Erythroblast (primary cell): ENCODE results near the gene PLEKHA5.

ENCODE experiments used
- GATA1 ChIP-seq: IDR thresholded peaks from 2 replicates; pipeline ENCODE4 v1.6.1; 2011; ENCODE audit warnings: low read depth, mild to moderate bottlenecking, control low read depth, low read length, moderate library complexity
- POLR2A ChIP-seq: IDR thresholded peaks from 2 replicates; pipeline ENCODE4 v1.6.1; 2011; ENCODE audit warnings: mild to moderate bottlenecking, low read length

DNA sequence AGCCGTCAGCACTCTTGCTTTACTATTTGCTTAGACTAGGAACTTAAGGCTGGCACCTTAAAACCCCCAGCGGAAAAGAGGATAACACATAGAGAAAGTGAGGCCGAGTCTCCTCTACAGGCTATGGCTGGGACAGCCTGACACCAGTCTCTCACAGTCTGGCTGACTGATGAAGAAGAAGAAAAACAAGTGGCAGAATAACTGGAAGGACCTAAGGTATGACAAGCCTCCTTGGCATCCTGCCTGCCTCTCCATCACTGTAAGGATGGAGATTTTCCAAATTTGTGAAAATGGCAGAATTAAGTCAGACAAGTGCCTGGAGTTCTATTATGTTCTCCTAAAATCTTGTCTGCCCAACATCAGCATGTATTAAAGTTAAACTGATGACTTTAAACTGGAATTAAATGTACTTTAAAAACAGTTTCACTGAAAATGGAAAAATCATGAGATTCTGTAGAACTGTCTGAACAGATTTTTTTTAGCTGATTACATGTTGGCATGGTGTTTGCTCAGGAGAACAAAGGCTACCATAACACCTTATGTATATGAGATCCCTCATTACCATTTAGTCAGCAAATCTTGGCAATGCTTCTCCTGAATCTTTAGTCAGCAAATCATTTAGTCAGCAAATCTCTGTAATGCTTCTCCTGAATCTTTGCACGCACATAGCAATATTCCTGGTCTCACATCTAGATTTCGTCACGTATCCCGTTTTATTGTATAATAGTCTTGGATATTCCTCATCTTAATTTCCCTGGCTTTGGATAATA is 169.5 kb downstream of the PLEKHA5 start:
- no peak for TF ChIP-seq POLR2A
- no peak for TF ChIP-seq GATA1
